Pancreas (tissue), 10 donors: ENCODE data around the gene DAB2IP. TPM values are rescaled to one million over a fixed set of nuclear protein-coding genes. Genes with fewer than 3 reads are reported as not detected.
A peak's percentile ranks its signal among the peaks of the same experiment; 100 is the strongest.

Source experiments
- ATAC-seq, 4 donors: fragments of 200-7000 bp; cut with Tn5 transposase; one replicate each; pipeline versions ENCODE4 v1.8.0 to v1.9.1; 2020; ENCODE audit warnings: mild to moderate bottlenecking in 4 of 4, moderate library complexity in 4 of 4
- DNase-seq, 6 donors: peaks; one replicate each; pipeline ENCODE4 v3.0.0-alpha.2; 2020
- FAIRE-seq: peaks from 2 replicates; lab custom pipeline; 2012; peaks lifted over from hg19 to GRCh38; lab: Jason Lieb, UNC
- H3K27ac ChIP-seq, 4 donors: fragments of 200-600 bp; sonication (generic); 1 replicate in 3 of 4; 2 replicates in 1 of 4; pipeline versions ENCODE4 v1.5.0 to v1.8.0; 2020
- H3K27me3 ChIP-seq, 4 donors: fragments of 200-600 bp; one replicate each; pipeline ENCODE4 v1.8.0; 2021
- H3K36me3 ChIP-seq, 3 donors: fragments of 200-600 bp; sonication (generic) in 1 of 3; one replicate each; pipeline versions ENCODE4 v1.5.0 to v1.8.0; 2020 to 2021
- H3K4me1 ChIP-seq, 3 donors: fragments of 200-600 bp; one replicate each; pipeline ENCODE4 v1.8.0; 2021
- H3K4me3 ChIP-seq, 4 donors: fragments of 200-600 bp; sonication (generic) in 2 of 4; one replicate each; pipeline versions ENCODE4 v1.5.0 to v1.8.0; 2020 to 2021
- H3K9me3 ChIP-seq, 4 donors: fragments of 200-600 bp; one replicate each; pipeline ENCODE4 v1.8.0; 2021
- WGBS, 2 donors: extraction: QIAGEN DNeasy Blood & Tissue Kit; methylation state at CpG; one replicate each; pipeline ENCODE4 v1.1.7; 2013; 5-methylcytosine and 5-hydroxymethylcytosine counted together
- intact Hi-C, 3 donors: fragments of 100-400 bp; cut with DNase I; formaldehyde crosslinking; loops; one replicate each; pipeline versions ENCODE4 v1.11.1 to v1.14.2; 2022
- polyA plus RNA-seq, 2 donors: library from polyadenylated mRNA; stranded (reverse); fragments of 200-250 nt; gene quantifications; one replicate each; pipeline ENCODE4 v1.2.3, GENCODE V29; 2013
- total RNA-seq, 6 donors: library from RNA; stranded (reverse); fragmentation: NEBNext Ultra II Directional in 4 of 6; extraction: Animal tissue kit (Norgen Biotek cat#: 25700) in 4 of 6; gene quantifications; one replicate each; pipeline versions ENCODE4 v1.2.1 to v1.2.4, GENCODE V29; 2021 to 2023
- TF ChIP-seq, protein P1 (sequence below), 4 donors: fragments of 200-600 bp; sonication (generic) in 3 of 4; IDR thresholded peaks; one replicate each; pipeline versions ENCODE4 v1.5.0 to v1.8.0; 2021; ENCODE audit warnings: antibody characterized with exemption in 4 of 4
- donor health status: healthy with polysubstance abuse.
- donor health status: DM: no; HTN: no; CAD: no; lungs with moderate emphysema.
- donor health status: DM: no; HTN: no; CAD: no.
- donor health status: control.
- donor health status: control.
- donor health status: Bipolar disorder and iron deficiency.
- donor health status: DM: yes; HTN: yes; CAD: no.
- donor health status: DM: no; HTN: no; CAD: no.
- donor health status: DM: no; HTN: no; CAD: no.
- donor health status: DM: yes; HTN: yes; CAD: no.

The DAB2IP gene
- total and polyA plus RNA-seq, 8 donors, result 14.7 to 52.1 (median 25.3) TPM

DNA sequence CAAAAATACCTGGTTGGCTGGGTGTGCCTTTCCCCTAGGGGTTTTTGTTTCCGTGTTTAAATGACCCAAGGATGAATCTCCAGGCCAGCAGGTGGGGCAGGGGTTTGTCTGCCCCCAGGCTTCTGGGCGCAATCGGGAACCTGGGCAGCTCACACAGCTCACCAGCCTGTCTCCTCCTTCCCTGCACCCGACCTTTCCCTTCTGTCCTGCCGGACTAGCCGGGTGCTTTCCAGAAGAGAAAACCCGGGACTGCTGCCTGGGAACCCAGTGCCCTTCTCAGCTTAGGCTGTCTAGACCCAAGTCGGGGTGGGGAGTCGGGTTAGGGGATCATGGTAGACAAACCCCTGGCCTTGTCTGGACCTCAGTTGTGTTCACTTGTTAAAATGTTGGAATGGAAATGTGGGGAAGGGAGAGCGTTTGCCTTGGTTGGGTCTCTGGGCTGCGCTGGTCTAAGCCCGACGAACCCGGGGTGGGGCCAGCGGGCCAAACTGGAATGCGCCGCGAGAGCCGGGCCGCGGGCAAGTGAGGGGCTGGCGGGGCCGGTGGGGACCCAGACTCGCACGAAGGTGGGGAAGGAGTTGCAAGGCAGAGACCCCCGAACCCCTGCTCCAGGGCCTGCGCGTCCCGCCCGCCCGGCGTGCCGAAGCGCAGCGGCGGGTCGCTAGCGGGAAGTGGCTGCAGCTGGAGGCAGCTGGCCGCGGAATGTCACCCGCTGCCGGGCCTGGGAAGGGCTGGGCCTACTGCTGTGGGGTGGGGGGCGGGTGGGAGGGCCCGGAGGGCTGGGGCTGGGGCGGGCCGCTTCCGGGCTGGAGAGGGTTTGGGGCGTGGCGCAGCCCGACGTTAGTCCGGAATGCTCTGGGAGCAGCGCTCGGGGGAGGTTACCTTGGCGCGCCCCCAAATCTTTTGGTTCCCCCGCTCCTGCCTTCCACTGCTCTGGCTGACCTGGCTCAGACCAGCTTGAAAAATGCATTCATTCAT is 84.6 kb downstream of the DAB2IP start:
- Histone ChIP-seq H3K36me3 (no peaks in the 10 kb centered on the region), H3K4me3 (peak overlapping the region; percentile 8 to 48 (median 30)), H3K27me3 (no peaks in the 10 kb centered on the region), H3K4me1 (peaks cover 18 to 37% (median 20%) of the 10 kb centered on the region in 3 donors), H3K9me3 (no peaks in the 10 kb centered on the region), H3K27ac (peak overlapping the region; percentile 70 to 89 (median 82))
- intact Hi-C loops, result no loop called here
- WGBS, 2 donors, result 25 to 37% methylated on average over 47 to 57 of the region's 57 CpGs
- TF ChIP-seq, protein P1, sequence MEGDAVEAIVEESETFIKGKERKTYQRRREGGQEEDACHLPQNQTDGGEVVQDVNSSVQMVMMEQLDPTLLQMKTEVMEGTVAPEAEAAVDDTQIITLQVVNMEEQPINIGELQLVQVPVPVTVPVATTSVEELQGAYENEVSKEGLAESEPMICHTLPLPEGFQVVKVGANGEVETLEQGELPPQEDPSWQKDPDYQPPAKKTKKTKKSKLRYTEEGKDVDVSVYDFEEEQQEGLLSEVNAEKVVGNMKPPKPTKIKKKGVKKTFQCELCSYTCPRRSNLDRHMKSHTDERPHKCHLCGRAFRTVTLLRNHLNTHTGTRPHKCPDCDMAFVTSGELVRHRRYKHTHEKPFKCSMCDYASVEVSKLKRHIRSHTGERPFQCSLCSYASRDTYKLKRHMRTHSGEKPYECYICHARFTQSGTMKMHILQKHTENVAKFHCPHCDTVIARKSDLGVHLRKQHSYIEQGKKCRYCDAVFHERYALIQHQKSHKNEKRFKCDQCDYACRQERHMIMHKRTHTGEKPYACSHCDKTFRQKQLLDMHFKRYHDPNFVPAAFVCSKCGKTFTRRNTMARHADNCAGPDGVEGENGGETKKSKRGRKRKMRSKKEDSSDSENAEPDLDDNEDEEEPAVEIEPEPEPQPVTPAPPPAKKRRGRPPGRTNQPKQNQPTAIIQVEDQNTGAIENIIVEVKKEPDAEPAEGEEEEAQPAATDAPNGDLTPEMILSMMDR (IDR thresholded peaks at IDR 0.05), result no peak
- FAIRE-seq, result no peak
- peak; percentile 72 to 83 (median 79) for ATAC-seq
- DNase-seq, result peak; percentile 70 to 88 (median 78)

DNA sequence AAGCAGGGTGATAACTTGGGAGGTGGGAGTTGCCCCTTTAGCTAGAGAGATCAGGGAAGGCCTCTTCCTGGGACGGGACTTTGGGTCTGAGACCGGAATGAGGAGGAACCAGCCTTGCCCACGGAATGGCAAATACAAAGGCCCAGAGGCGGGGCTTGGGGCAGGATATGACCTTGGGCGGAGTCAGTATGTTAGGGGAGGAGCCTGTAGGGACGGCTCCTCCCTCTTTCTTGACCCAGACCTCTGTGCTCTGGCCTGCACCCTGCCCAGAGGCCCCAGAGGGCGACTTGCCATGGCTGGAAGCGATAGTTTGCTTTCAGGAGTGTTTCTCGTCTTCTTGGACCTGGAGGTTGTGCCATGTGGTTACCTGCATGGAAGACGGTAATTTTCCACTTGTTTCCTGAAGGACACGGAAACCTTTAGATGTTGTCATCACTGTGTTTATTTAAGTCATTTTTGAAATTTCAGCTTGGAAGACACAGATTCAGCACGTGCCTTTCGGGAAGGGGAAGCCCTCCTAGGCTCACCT is 85.6 kb downstream of the DAB2IP start:
- FAIRE-seq (no peak), ATAC-seq (peak; percentile 76 to 85 (median 82)), DNase-seq (peak; percentile 59 to 80 (median 76))
- Histone ChIP-seq H3K27ac (peak overlapping the region; percentile 70 to 89 (median 82)), H3K4me1 (peaks cover 18 to 42% (median 24%) of the 10 kb centered on the region in 3 donors), H3K27me3 (no peaks in the 10 kb centered on the region), H3K9me3 (no peaks in the 10 kb centered on the region), H3K4me3 (peak overlapping the region in 3 of 4 donors; percentile 8 to 48 (median 42)), H3K36me3 (no peaks in the 10 kb centered on the region)
- intact Hi-C loops, result no loop called here
- TF ChIP-seq, protein P1 (IDR thresholded peaks at IDR 0.05), result no peak
- WGBS, 2 donors, result 31 to 43% methylated on average over 13 of the region's 13 CpGs

DNA sequence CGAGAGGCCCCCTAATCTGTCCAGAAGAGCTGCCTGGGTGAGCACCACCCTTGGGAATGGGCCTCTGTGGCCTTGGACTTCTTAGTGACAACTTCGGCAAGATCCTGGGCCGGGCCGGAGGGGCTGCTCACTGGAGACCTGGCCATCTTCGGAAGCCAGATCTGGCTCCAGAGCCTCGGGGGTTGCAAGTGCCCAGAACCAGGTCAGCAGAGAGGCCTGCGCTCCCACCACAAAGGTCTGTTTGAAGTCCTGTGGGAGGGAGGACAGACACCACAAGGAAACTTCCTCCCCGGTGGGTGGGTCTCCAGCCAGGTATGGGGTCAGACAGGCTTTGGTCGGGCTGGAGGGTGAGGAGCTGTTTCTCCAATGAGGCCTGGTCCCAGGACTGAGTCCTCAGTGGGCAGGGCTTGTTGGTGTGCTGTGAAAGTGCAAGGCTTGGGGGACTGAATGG is 86.1 kb downstream of the DAB2IP start:
- Histone ChIP-seq H3K4me3 (peak overlapping the region in 1 of 4 donors; percentile 48), H3K9me3 (no peaks in the 10 kb centered on the region), H3K27ac (peak overlapping the region; percentile 70 to 89 (median 82)), H3K36me3 (no peaks in the 10 kb centered on the region), H3K27me3 (no peaks in the 10 kb centered on the region), H3K4me1 (peaks cover 18 to 47% (median 24%) of the 10 kb centered on the region in 3 donors)
- 74 to 79% methylated on average over 9 of the region's 9 CpGs for WGBS, 2 donors
- TF ChIP-seq, protein P1 (IDR thresholded peaks at IDR 0.05), result no peak
- no peak for ATAC-seq
- intact Hi-C loops, result no loop called here
- DNase-seq, result peak in 2 of 6 donors; percentile 50 to 75
- no peak for FAIRE-seq

DNA sequence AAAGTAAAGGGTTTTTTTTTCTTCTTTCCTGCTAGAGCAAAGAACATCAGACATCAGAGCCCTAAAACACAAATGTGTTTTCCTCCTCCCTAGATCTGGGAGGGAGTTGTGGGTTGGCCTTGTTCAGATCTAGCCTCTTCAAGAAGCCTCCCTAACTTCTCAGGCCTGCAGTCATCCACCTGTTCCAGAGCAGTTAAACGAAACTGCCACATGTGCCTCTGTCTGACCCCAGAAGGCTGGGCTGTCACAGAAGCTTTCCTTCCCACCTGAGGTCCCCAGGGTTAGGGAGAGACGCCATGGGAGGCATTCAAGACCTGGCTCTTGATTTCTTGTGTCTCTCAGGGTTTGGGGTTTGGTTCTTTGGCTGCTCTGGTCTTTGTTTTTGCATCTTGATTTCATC is 87.0 kb downstream of the DAB2IP start:
- DNase-seq (no peak), FAIRE-seq (no peak), ATAC-seq (no peak)
- H3K4me3 ChIP-seq, result peak overlapping the region in 1 of 4 donors; percentile 7
- peak overlapping the region in 2 of 4 donors; percentile 87 to 89 for H3K27ac ChIP-seq
- peaks cover 24 to 54% (median 29%) of the 10 kb centered on the region in 3 donors for H3K4me1 ChIP-seq
- WGBS, 2 donors, result 60 to 61% methylated on average over 2 of the region's 2 CpGs
- H3K27me3 ChIP-seq, result no peaks in the 10 kb centered on the region
- TF ChIP-seq, protein P1 (IDR thresholded peaks at IDR 0.05), result no peak
- H3K36me3 ChIP-seq, result no peaks in the 10 kb centered on the region
- H3K9me3 ChIP-seq, result no peaks in the 10 kb centered on the region
- intact Hi-C loops, result no loop called here
